ENCODE data around the gene ABTB2. TPM values are rescaled to one million over a fixed set of nuclear protein-coding genes. Genes with fewer than 3 reads are reported as not detected.

The ABTB2 gene
- total RNA-seq, 1 experiment from 2014 or later, result 5.5 TPM

GRCh38 chr11:34269694-34270245, 88.0 kb downstream of the ABTB2 start:
- Histone ChIP-seq H3K23me2 (ENCODE audit: insufficient read length, low read depth, low read length, poor library complexity, severe bottlenecking) (no peaks in the 10 kb centered on the region), H2AFZ (ENCODE audit: low read length) (no peak overlapping the region)

More at GRCh38 chr11:34269694-34270245, 88.0 kb downstream of the ABTB2 start:
- Histone ChIP-seq H2BK20ac (ENCODE audit: low read depth, low read length, poor library complexity, severe bottlenecking) (no peak overlapping the region), H3K9ac (ENCODE audit: extremely low read depth, insufficient read length, low read length) (no peak overlapping the region), H3K4ac (ENCODE audit: low read depth, low read length) (no peak overlapping the region), H2BK5ac (ENCODE audit: insufficient read length, low read length) (no peak overlapping the region), H3K56ac (ENCODE audit: insufficient read length, low read depth, low read length) (no peak overlapping the region), H3K18ac (ENCODE audit: insufficient read length, low read depth, low read length) (no peak overlapping the region), H2AK5ac (ENCODE audit: insufficient read length, low read length) (no peak overlapping the region), H3K27ac (ENCODE audit: insufficient read length, low read depth, low read length) (no peak overlapping the region), H3T11ph (ENCODE audit: low read length) (no peak overlapping the region), H4K91ac (ENCODE audit: insufficient read length, low read depth, low read length) (no peak overlapping the region), H3K9me3 (ENCODE audit: control insufficient read depth, low read depth, low read length) (no peaks in the 10 kb centered on the region), H4K8ac (replicated peaks; ENCODE audit: insufficient read length, low read depth, low read length) (no peak overlapping the region), H4K20me1 (ENCODE audit: control insufficient read depth, insufficient read depth, insufficient read length) (no peaks in the 10 kb centered on the region), H3K14ac (ENCODE audit: insufficient read depth, low read length) (no peak overlapping the region), H2BK12ac (ENCODE audit: insufficient read length, low read depth, low read length) (no peak overlapping the region), H2BK120ac (ENCODE audit: low read depth, low read length, poor library complexity, severe bottlenecking) (no peak overlapping the region), H3K4me2 (ENCODE audit: insufficient read depth, insufficient read length, low read length) (no peak overlapping the region), H3K79me2 (ENCODE audit: insufficient read depth, low read length) (no peaks in the 10 kb centered on the region), H2BK15ac (ENCODE audit: low read depth, low read length) (no peak overlapping the region), H3K79me1 (ENCODE audit: insufficient read depth, low read depth, low read length, poor library complexity, severe bottlenecking) (no peaks in the 10 kb centered on the region), H3K23ac (ENCODE audit: insufficient read length, low read depth, low read length) (no peak overlapping the region), H3K4me1 (ENCODE audit: insufficient read depth, low read length) (peaks cover 4% of the 10 kb centered on the region; the same call in 1 of the 2 replicates), H3K27me3 (ENCODE audit: insufficient read depth, low read length) (no peaks in the 10 kb centered on the region), H4K5ac (ENCODE audit: insufficient read length, low read depth, low read length) (no peak overlapping the region)
- no peak overlapping the region for H3K4me3 Mint-ChIP-seq
- DNase-seq, result no peak
- no peaks in the 10 kb centered on the region; the same call in none of the 2 replicates for H3K27me3 Mint-ChIP-seq (ENCODE audit: low read depth)
- H3K36me3 Mint-ChIP-seq (ENCODE audit: insufficient read depth in 1 of 3, low read depth in 3 of 3), result no peaks in the 10 kb centered on the region
- no CpG with 5 or more reads among the region's 7 CpGs for WGBS (ENCODE audit: extremely low coverage, insufficient read length, low lambda C conversion rate)
- H3K27ac Mint-ChIP-seq, result 0 out of 7 replicates have a peak overlapping the region, but pooled peaks of 1 of the 3 experiments have one; percentile 10
- H3K4me1 Mint-ChIP-seq, result peaks cover 17 to 29% of the 10 kb centered on the region in 2 experiments
- TF ChIP-seq, protein P1, sequence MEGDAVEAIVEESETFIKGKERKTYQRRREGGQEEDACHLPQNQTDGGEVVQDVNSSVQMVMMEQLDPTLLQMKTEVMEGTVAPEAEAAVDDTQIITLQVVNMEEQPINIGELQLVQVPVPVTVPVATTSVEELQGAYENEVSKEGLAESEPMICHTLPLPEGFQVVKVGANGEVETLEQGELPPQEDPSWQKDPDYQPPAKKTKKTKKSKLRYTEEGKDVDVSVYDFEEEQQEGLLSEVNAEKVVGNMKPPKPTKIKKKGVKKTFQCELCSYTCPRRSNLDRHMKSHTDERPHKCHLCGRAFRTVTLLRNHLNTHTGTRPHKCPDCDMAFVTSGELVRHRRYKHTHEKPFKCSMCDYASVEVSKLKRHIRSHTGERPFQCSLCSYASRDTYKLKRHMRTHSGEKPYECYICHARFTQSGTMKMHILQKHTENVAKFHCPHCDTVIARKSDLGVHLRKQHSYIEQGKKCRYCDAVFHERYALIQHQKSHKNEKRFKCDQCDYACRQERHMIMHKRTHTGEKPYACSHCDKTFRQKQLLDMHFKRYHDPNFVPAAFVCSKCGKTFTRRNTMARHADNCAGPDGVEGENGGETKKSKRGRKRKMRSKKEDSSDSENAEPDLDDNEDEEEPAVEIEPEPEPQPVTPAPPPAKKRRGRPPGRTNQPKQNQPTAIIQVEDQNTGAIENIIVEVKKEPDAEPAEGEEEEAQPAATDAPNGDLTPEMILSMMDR (conservative IDR thresholded peaks at IDR 0.05), result no peak
- H3K9me3 Mint-ChIP-seq, result no peaks in the 10 kb centered on the region
